SK-N-SH (cell line): ENCODE results near the gene PPARD. TPM values are rescaled to one million over a fixed set of nuclear protein-coding genes. Genes with fewer than 3 reads are reported as not detected.

Source experiments
- CTCF ChIA-PET: fragments of 300-600, 350-600 bp; formaldehyde crosslinking; extraction: SDS; loops from one replicate; lab custom pipeline; 2021; lab: Yijun Ruan, JAX
- POLR2A ChIA-PET: fragments of 350-600 bp; sonication (Branson Sonifier 250); formaldehyde crosslinking; extraction: SDS; loops from one replicate; lab custom pipeline; 2020; ENCODE audit warnings: antibody characterized with exemption, inconsistent platforms; lab: Yijun Ruan, JAX
- DNase-seq: peaks from one replicate; pipeline ENCODE4 v3.0.0; 2012
- H2AFZ ChIP-seq: fragments of 200-600 bp; sonication (generic); 2 replicates; pipeline ENCODE4 v1.8.1; 2016; ENCODE audit warnings: antibody characterized with exemption, mild to moderate bottlenecking, low read depth
- H3F3A ChIP-seq: fragments of 200-600 bp; sonication (generic); replicated peaks from 2 replicates; pipeline ENCODE3; 2016; ENCODE audit warnings: antibody characterized with exemption, mild to moderate bottlenecking; ENCODE audit not compliant: insufficient read depth
- H3K27ac ChIP-seq, 2 experiments: fragments of 200-500 bp in 1 of 2; fragments of 200-600 bp in 1 of 2; sonication (Bioruptor generic) in 1 of 2; sonication (generic), shearing (Covaris generic) in 1 of 2; 2 replicates each; pipeline versions ENCODE4 v1.5.1 to v1.6.1; 2014 to 2016; ENCODE audit warnings: low read depth in 2 of 2, inconsistent platforms in 1 of 2, low read length in 1 of 2, mild to moderate bottlenecking in 1 of 2, mixed read lengths in 1 of 2
- H3K27me3 ChIP-seq: fragments of 200-600 bp; sonication (generic), shearing (Covaris generic); 2 replicates; pipeline ENCODE4 v1.6.1; 2016; ENCODE audit warnings: mixed run types; ENCODE audit not compliant: insufficient read depth
- H3K36me3 ChIP-seq, 2 experiments: fragments of 200-500 bp in 1 of 2; fragments of 200-600 bp in 1 of 2; sonication (Bioruptor generic) in 1 of 2; sonication (generic) in 1 of 2; replicated peaks in 1 of 2; 2 replicates each; pipeline versions ENCODE3 to v1.5.1; 2014 to 2016; ENCODE audit warnings: low read length in 1 of 2, mild to moderate bottlenecking in 1 of 2; ENCODE audit not compliant: insufficient read depth in 2 of 2, control insufficient read depth in 1 of 2
- H3K4me1 ChIP-seq, 2 experiments: fragments of 200-500 bp in 1 of 2; fragments of 200-600 bp in 1 of 2; sonication (Bioruptor generic) in 1 of 2; sonication (generic), shearing (Covaris generic) in 1 of 2; 2 replicates each; pipeline versions ENCODE4 v1.5.1 to v1.6.1; 2014 to 2016; ENCODE audit warnings: low read depth in 1 of 2, low read length in 1 of 2, mixed run types in 1 of 2; ENCODE audit not compliant: insufficient read depth in 2 of 2, control insufficient read depth in 1 of 2
- H3K4me2 ChIP-seq: fragments of 200-600 bp; sonication (generic), shearing (Covaris generic); 2 replicates; pipeline ENCODE4 v1.6.1; 2017; ENCODE audit warnings: mixed run types
- H3K4me3 ChIP-seq, 2 experiments: fragments of 200-500 bp in 1 of 2; fragments of 200-600 bp in 1 of 2; sonication (Bioruptor generic) in 1 of 2; sonication (generic), shearing (Covaris generic) in 1 of 2; 2 replicates each; pipeline versions ENCODE4 v1.5.1 to v1.8.1; 2014 to 2016; ENCODE audit warnings: low read depth in 2 of 2, inconsistent platforms in 1 of 2, low read length in 1 of 2, mild to moderate bottlenecking in 1 of 2, mixed read lengths in 1 of 2, moderate library complexity in 1 of 2
- H3K79me2 ChIP-seq: fragments of 200-600 bp; sonication (generic); 2 replicates; pipeline ENCODE4 v1.8.1; 2017; ENCODE audit warnings: mild to moderate bottlenecking; ENCODE audit not compliant: insufficient read depth
- H3K9ac ChIP-seq: fragments of 200-600 bp; sonication (generic); 2 replicates; pipeline ENCODE4 v1.6.1; 2017; ENCODE audit warnings: mixed run types
- H3K9me2 ChIP-seq: fragments of 200-600 bp; sonication (generic); 2 replicates; pipeline ENCODE4 v1.6.1; 2017; ENCODE audit warnings: mixed run types
- H3K9me3 ChIP-seq: fragments of 200-600 bp; sonication (generic); 2 replicates; pipeline ENCODE4 v1.6.1; 2017; ENCODE audit warnings: mixed run types, mild to moderate bottlenecking, moderate library complexity
- H4K20me1 ChIP-seq: fragments of 200-600 bp; sonication (generic); 2 replicates; pipeline ENCODE4 v1.6.1; 2017; ENCODE audit warnings: mild to moderate bottlenecking, mixed run types; ENCODE audit not compliant: insufficient read depth
- ELF1 ChIP-seq: IDR thresholded peaks from 2 replicates; pipeline ENCODE4 v1.4.0; 2012
- FOSL2 ChIP-seq: IDR thresholded peaks from 2 replicates; pipeline ENCODE4 v1.4.0; 2012; ENCODE audit warnings: low read depth, mild to moderate bottlenecking, moderate library complexity, borderline replicate concordance
- FOXJ3 ChIP-seq: sonication (generic); formaldehyde crosslinking; IDR thresholded peaks from 2 replicates; pipeline ENCODE4 v1.5.1; 2020; ENCODE audit warnings: mild to moderate bottlenecking, missing genetic modification reagents
- GABPA ChIP-seq: IDR thresholded peaks from 2 replicates; pipeline ENCODE4 v1.4.0; 2012; ENCODE audit warnings: low read depth, mild to moderate bottlenecking
- JUND ChIP-seq: IDR thresholded peaks from 2 replicates; pipeline ENCODE4 v1.4.0; 2012
- NRF1 ChIP-seq: IDR thresholded peaks from 2 replicates; pipeline ENCODE4 v1.6.1; 2012; ENCODE audit warnings: low read depth, mild to moderate bottlenecking, low read length
- RAD21 ChIP-seq: IDR thresholded peaks from 2 replicates; pipeline ENCODE4 v1.6.1; 2012; ENCODE audit warnings: mild to moderate bottlenecking, low read length
- RCOR1 ChIP-seq: fragments of 150-350 bp; IDR thresholded peaks from 2 replicates; pipeline ENCODE4 v1.6.1; 2017; ENCODE audit warnings: antibody characterized with exemption, low read length
- SIN3A ChIP-seq: IDR thresholded peaks from 2 replicates; pipeline ENCODE4 v1.6.1; 2012; ENCODE audit warnings: low read depth, mild to moderate bottlenecking, low read length, moderate library complexity, borderline replicate concordance
- SMC3 ChIP-seq: IDR thresholded peaks from 2 replicates; pipeline ENCODE4 v1.6.1; 2012; ENCODE audit warnings: low read depth, low read length, improper control_type of control experiment
- TAF1 ChIP-seq: IDR thresholded peaks from 2 replicates; pipeline ENCODE4 v1.6.1; 2012; ENCODE audit warnings: low read depth, mild to moderate bottlenecking, low read length, moderate library complexity, borderline replicate concordance
- YY1 ChIP-seq: IDR thresholded peaks from 2 replicates; pipeline ENCODE4 v1.4.0; 2012; ENCODE audit warnings: low read depth, mild to moderate bottlenecking
- WGBS: methylation state at CpG from one replicate; pipeline ENCODE4 v1.1.6; 2017; ENCODE audit warnings: low lambda C conversion rate; 5-methylcytosine and 5-hydroxymethylcytosine counted together
- polyA plus RNA-seq, 3 experiments: library from polyadenylated mRNA; depleted of rRNA; stranded (reverse); fragments of >200 nt; gene quantifications; 2 replicates each; pipeline ENCODE4 v1.2.3, GENCODE V29; 2012
- TF ChIP-seq, protein P1 (sequence below): fragments of 200-600 bp; sonication (generic); IDR thresholded peaks from 2 replicates; pipeline ENCODE4 v1.6.1; 2017; ENCODE audit warnings: antibody characterized with exemption, mild to moderate bottlenecking, moderate library complexity
- TF ChIP-seq, protein P2 (sequence below): IDR thresholded peaks from 2 replicates; pipeline ENCODE4; 2012
- TF ChIP-seq, protein P3 (sequence below): fragments of 150-350 bp; IDR thresholded peaks from 2 replicates; pipeline ENCODE4 v1.6.1; 2016; ENCODE audit warnings: mild to moderate bottlenecking, low read depth, low read length
- TF ChIP-seq, protein P4 (sequence below): IDR thresholded peaks from 2 replicates; pipeline ENCODE4 v1.6.1; 2012; ENCODE audit warnings: mild to moderate bottlenecking, low read depth, low read length, moderate library complexity

The PPARD gene
- polyA plus RNA-seq, 1 of the 3 experiments (the other 2 are of a cell fraction): 13.3 TPM

DNA sequence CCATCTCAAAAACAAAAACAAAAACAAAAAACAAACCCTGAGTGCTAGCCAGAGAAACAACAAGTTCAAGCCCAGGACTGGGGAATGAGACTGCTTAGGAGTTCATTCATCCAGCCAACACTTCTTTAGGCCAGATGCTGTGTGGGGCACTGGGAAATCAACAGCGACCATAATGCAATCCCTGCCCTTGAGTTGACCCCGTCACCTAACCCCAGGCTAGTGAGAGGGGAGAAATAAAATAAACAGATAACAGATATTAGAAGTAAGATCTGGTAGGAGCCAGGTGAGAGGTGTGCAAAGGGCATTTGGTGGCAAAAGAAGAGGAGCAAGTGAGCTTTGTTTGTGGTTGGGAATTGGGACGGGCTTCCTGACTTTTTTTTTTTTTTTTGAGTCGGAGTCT lies 120.9 kb downstream of the PPARD start:
- CTCF ChIA-PET: interaction anchor here (1.0 kb wide), 1 partner anchor 121 kb away, joined by 3 read pairs; no protein-coding TSS in a partner anchor
- 80% methylated on average over 4 of the region's 4 CpGs for WGBS

More for the DNA sequence above, 120.9 kb downstream of the PPARD start:
- Histone ChIP-seq H3K9me3 (no peaks in the 10 kb centered on the region), H3K36me3 (peaks cover 0 to 5% of the 10 kb centered on the region in 2 experiments), H3K27ac (no peak overlapping the region), H3F3A (peaks cover under 1% of the 10 kb centered on the region), H3K9me2 (no peaks in the 10 kb centered on the region), H4K20me1 (no peaks in the 10 kb centered on the region), H3K79me2 (peaks cover 2% of the 10 kb centered on the region), H2AFZ (no peak overlapping the region), H3K9ac (no peak overlapping the region), H3K27me3 (no peaks in the 10 kb centered on the region), H3K4me1 (peaks cover 0 to 5% of the 10 kb centered on the region in 2 experiments; a peak in 1 of 4 replicates), H3K4me3 (no peak overlapping the region), H3K4me2 (no peak overlapping the region)
- TF ChIP-seq FOXJ3 (CRISPR knock-in tag) (no peak), JUND (no peak), GABPA (no peak), RAD21 (no peak), SIN3A (no peak), TAF1 (no peak), NRF1 (no peak), ELF1 (no peak), SMC3 (no peak), RCOR1 (no peak), YY1 (no peak), FOSL2 (no peak)
- TF ChIP-seq, protein P1, sequence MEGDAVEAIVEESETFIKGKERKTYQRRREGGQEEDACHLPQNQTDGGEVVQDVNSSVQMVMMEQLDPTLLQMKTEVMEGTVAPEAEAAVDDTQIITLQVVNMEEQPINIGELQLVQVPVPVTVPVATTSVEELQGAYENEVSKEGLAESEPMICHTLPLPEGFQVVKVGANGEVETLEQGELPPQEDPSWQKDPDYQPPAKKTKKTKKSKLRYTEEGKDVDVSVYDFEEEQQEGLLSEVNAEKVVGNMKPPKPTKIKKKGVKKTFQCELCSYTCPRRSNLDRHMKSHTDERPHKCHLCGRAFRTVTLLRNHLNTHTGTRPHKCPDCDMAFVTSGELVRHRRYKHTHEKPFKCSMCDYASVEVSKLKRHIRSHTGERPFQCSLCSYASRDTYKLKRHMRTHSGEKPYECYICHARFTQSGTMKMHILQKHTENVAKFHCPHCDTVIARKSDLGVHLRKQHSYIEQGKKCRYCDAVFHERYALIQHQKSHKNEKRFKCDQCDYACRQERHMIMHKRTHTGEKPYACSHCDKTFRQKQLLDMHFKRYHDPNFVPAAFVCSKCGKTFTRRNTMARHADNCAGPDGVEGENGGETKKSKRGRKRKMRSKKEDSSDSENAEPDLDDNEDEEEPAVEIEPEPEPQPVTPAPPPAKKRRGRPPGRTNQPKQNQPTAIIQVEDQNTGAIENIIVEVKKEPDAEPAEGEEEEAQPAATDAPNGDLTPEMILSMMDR: no peak
- TF ChIP-seq, protein P2, sequence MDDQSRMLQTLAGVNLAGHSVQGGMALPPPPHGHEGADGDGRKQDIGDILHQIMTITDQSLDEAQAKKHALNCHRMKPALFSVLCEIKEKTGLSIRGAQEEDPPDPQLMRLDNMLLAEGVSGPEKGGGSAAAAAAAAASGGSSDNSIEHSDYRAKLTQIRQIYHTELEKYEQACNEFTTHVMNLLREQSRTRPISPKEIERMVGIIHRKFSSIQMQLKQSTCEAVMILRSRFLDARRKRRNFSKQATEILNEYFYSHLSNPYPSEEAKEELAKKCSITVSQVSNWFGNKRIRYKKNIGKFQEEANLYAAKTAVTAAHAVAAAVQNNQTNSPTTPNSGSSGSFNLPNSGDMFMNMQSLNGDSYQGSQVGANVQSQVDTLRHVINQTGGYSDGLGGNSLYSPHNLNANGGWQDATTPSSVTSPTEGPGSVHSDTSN: no peak
- TF ChIP-seq, protein P3, sequence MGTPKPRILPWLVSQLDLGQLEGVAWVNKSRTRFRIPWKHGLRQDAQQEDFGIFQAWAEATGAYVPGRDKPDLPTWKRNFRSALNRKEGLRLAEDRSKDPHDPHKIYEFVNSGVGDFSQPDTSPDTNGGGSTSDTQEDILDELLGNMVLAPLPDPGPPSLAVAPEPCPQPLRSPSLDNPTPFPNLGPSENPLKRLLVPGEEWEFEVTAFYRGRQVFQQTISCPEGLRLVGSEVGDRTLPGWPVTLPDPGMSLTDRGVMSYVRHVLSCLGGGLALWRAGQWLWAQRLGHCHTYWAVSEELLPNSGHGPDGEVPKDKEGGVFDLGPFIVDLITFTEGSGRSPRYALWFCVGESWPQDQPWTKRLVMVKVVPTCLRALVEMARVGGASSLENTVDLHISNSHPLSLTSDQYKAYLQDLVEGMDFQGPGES: no peak
- TF ChIP-seq, protein P4, sequence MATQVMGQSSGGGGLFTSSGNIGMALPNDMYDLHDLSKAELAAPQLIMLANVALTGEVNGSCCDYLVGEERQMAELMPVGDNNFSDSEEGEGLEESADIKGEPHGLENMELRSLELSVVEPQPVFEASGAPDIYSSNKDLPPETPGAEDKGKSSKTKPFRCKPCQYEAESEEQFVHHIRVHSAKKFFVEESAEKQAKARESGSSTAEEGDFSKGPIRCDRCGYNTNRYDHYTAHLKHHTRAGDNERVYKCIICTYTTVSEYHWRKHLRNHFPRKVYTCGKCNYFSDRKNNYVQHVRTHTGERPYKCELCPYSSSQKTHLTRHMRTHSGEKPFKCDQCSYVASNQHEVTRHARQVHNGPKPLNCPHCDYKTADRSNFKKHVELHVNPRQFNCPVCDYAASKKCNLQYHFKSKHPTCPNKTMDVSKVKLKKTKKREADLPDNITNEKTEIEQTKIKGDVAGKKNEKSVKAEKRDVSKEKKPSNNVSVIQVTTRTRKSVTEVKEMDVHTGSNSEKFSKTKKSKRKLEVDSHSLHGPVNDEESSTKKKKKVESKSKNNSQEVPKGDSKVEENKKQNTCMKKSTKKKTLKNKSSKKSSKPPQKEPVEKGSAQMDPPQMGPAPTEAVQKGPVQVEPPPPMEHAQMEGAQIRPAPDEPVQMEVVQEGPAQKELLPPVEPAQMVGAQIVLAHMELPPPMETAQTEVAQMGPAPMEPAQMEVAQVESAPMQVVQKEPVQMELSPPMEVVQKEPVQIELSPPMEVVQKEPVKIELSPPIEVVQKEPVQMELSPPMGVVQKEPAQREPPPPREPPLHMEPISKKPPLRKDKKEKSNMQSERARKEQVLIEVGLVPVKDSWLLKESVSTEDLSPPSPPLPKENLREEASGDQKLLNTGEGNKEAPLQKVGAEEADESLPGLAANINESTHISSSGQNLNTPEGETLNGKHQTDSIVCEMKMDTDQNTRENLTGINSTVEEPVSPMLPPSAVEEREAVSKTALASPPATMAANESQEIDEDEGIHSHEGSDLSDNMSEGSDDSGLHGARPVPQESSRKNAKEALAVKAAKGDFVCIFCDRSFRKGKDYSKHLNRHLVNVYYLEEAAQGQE: no peak
- no peak for DNase-seq
- POLR2A ChIA-PET: no interaction called here
